ENCODE results near the gene COLEC11. TPM values are rescaled to one million over a fixed set of nuclear protein-coding genes. Genes with fewer than 3 reads are reported as not detected.
"Not testable (repeated sequence)": the region's sequence is repeated elsewhere in the genome, so short reads cannot be mapped to it uniquely, and the experiment has no call there.

COLEC11 gene
- 0.14 TPM for polyA plus RNA-seq (2013, experiment 1 of 2; ENCODE audit: insufficient read length)
- 0.26 TPM for polyA plus RNA-seq (2013, experiment 2 of 2; ENCODE audit: insufficient read length)

DNA sequence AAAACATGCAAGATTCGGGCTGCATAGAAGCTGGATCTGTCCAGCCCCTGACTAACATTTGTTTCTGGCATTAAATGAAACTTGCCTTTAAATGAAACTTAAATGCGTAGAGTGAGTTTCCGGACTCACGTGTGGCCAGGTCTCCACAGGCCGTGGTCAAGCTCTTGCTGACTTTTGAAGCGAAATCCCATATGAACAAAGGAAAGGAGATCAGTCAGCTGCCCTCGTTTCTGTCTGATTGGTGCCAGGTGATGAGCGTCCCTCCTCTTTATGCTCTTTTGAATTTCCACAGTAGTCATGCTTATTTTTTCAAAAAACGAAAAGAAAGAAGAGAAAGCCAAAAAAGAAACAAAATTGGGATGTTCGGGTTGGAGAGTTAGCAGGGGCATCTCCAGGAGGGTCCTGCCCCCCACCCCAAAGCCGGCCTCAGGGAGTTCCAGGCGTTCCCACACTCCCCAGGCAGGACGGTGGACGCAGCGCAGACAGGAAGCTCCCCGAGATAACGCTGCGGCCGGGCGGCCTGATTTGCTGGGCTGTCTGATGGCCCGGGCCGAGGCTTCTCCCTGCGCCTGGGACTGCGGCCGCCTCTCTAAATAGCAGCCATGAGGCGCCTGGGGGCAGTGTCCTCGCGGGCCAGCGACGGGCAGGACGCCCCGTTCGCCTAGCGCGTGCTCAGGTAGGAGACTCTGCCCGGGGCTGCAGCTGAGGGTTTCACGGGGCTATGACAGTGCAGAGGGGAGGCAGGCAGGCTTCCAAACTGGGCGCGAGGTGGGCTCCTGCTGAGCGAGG is at the start of gene COLEC11:
Gene COLEC11, plus strand, starts transcription at position 620 of the 789 bp plus-strand sequence. CDS start 9,229 bp downstream, outside the sequence.
- peak; percentile 22 for DNase-seq

DNA sequence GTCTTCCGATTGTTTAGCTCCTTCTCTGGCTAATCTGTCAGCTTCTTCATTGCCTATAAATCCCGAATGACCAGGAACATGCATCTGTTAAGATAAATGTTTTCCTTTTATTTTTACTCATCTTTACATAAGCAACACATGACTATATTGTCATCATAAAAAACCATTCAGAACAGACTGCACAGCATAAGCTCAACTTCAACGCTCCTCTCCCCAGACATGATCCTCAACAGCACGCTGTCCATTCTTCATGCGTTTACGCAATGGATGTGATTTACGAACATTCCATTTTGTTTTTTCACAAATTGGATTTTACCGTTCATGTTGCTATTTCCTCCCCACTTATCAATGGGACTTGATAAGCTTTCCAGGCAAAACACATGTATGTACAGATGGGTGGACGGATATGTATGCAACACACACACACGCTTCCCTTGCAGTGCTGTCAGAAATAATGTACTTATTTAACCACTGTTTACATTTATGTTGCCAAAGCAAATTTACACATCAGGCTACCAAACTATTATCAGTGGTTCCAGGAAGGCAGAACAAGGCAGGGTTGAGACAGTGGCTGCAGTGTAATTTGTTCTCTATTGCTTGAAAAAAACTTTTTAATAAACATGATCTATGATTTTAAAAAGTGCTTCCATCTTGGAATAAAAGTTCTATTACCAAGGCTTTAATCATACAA is 49.0 kb upstream of the COLEC11 start:
- DNase-seq, result no peak

DNA sequence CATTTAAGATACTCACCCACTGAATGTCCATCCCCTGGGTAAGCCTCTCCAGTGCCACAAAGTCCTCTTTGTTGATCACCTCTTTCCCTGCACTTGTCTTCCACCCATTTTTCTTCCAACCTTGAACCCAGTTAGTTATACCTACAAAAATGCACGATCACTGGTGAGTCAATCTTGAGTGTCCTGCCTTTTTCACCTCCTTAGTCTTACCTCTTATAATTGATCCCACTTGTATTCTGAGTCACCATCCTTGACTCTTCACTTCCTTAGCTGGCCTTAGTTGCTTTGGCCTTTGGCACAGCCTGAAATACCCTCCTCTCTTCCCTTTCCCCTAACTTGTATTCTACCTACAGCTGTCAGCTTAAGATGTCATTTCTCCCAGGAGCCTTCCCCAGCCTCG is 47.0 kb upstream of the COLEC11 start:
- no peak for DNase-seq

DNA sequence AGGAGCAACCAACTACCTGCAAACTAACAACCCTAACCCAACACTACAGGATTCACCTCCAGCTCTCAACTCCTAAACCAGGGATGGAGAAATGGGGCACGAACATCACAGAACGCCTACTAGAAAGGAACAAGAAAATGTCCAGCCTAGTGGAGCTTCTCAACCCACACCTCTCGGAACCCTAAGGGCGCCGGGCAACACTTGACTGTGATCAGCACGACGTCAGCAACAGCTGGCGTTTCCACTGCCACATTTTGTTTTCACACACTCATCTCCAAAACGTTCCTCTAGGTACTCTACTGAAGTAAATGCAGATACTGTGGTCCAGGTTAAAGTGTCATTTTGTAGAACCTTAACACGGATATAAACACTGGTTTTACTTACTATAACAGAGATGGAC is 41.0 kb upstream of the COLEC11 start:
- DNase-seq, result no peak

DNA sequence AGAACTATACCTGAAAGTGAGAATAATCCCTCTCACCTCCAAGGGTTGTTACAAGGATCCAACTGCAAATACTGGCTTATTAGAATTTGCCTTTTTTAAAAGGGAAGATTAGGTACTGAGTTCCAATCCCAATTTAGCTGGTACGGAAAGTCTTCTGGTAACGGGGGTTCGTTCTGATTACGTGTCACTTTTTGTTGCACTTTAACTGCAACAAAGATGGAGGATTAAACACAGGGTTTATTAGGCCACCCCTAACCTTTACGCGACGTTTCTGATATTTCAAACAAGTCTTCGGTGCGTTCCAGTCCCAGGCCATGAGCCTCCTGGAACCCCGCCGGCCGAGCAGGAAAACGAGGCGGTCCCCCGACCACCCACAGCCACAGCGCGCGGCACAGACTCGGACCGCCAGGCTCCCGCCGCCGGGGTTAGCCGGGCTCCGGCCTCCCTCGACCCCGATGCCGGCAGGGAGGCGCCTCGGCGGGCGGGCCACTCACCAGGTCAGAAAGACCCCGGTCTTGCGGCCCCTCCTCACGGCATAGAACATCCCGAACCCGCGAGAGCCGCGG is 37.2 kb upstream of the COLEC11 start:
- no peak for DNase-seq

DNA sequence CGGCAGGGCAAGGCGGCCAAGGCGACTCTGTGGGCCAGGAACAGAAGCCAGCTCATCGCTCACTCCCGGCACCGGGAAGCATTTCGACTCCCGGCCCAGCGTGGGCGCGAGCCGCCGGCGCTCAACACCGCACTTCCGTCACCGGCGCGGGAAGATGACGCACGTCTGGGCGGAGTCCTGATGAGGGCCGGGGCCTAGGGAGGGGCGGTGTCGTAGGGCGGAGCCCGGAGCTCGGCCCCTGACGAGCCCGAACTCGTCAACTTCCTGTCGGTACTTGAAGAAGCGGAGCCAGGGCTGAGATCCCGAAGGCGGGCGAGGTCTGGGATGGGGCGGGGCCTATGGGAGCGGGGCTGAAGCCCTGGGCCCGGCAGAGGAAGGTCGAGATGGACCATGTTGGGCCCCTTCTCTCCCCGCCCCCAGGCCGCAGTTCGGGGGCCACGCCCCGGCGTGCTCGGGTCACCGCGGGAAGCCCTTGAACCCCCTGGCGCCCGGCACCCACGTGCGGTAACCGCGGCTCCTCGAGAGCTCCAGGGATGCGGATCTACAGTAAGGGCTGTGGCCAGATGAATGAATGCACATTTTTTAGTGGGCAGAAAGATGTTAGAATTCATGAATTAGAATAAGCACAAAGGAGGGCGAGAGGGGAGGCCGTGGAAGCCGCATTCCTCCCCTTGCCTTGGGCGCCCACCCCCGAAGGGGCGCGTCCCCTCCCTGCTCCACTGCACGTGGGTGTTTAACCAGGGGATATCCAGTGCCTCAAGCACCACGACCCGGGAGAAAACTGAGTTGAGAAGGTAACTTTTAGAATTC is 36.5 kb upstream of the COLEC11 start, which contains the start of gene RNASEH1:
Gene RNASEH1, minus strand, starts transcription at position 129 of the 810 bp plus-strand sequence. Its CDS starts 73 bp downstream, at position 56.
- DNase-seq, result peak; percentile 99

DNA sequence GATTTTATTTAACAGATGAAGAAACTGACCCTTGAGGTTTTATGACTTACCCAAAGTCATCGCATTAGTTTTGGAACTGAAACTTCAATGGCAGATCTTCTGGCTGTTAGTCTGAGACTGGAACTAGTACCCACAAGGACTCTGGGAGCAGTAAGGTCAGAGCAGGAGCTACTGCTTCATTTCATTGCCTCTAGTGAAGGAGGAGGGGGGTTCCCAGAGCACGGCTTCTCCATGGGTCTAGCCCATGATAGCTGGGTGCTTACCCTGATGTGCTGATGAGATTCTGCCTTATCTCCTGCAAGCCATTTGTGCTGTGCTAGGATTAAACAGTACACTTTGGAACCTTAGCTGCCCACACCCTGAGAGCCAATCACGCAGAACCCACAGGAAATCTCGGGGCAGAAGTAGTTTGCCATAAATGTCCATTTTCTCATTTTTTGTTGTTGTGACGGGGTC is 31.4 kb upstream of the COLEC11 start:
- no peak for DNase-seq

DNA sequence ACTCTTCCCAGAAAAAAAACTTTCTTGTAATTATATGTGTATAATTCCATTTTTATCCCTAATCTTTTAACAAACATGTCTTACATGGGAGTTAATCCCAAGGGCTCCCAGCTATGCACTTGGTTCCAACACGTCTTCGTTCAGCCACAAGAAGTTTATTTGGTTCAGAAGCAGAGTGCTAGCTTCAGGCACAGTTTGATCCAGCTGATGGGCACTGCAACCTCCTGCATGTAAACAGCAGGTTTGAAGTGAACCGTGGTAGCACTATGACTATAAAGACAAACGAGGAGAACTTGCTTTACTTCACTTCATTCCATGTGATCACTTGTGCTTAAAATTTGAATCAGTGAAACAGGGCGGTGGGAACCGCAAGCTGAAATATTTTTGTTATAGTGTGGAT is 29.8 kb upstream of the COLEC11 start:
- no peak for DNase-seq

DNA sequence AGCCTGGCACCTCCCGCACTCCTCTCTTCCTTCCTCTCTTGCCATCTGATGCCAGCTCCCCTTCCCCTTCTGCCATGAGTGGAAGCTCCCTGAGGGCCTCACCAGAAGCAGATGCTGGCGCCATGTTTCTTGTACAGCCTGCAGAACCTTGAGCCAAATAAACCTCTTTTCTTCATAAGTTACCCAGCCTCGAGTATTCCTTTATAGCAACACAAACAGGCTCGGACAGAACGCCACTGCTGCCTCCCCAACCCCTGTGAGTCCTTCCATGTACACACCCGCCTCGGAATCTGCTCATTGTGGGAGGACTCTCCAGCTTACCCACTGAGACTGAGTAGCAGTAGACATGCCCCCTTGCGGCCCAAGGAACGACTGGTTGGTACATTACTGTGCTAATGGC is 28.1 kb upstream of the COLEC11 start:
- no peak for DNase-seq

DNA sequence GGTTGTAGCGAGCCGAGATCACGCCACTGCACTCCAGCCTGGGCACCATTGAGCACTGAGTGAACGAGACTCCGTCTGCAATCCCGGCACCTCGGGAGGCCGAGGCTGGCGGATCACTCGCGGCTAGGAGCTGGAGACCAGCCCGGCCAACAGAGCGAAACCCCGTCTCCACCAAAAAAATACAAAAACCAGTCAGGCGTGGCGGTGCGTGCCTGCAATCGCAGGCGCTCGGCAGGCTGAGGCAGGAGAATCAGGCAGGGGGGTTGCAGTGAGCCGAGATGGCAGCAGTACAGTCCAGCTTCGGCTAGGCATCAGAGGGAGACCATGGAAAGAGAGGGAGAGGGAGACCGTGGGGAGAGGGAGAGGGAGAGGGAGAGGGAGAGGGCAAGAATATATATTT is 25.3 kb upstream of the COLEC11 start:
- DNase-seq, result not testable (repeated sequence)

DNA sequence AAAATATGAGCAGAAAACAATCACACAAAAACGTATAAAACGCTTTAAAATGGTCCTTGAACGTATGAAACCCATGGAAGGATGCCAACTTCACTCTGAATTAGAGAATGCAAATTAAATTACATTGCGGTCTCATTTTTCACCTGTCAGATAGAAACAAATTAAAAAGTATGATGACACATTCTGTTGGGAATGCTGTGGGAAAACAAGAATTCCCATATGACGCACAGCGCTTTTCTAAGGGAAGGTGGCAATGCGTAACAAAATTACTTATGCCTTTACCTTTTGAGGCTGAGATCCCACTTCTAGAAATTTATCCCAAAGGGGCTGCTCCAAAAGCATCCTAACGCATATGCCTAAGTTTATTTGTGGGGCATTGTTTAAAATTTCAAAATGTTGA is 23.6 kb upstream of the COLEC11 start:
- DNase-seq, result no peak

DNA sequence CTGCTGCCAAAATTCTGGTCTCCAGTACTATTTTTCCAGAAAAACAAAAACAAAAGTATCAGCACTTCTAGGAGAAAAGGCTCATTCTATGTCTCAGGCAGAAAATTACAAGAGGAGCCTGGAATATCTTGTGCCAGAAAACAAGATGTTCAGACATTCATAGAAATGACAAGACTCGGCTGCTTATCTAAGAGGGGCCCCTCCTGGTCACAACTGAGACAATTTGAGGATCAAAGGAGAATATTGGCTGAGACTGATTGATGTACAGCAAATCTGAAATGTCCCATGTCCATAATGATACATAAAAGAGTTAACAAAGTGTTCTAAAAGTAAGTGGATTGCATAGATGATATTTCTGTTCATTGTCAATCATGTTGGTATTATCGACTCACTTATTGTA is 22.3 kb upstream of the COLEC11 start:
- DNase-seq, result no peak

DNA sequence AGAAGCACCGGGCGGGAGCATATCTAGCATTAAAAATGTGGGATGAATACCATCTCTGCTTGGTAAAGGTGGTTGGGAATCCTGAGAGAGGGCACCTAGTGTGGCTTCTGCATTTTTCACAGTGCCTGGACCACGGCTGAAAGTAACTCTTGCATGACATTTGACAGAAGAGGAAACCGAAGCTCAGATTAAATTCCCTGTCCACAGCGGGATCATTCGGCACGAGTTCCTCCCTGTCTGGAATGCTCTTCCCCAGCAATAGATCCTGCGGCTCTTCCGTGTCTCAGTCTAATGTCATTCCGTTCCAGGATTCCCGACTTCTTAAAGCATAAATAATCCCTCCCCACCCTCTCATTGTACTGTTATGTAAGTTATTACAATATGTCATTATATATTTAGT is 20.8 kb upstream of the COLEC11 start:
- no peak for DNase-seq

DNA sequence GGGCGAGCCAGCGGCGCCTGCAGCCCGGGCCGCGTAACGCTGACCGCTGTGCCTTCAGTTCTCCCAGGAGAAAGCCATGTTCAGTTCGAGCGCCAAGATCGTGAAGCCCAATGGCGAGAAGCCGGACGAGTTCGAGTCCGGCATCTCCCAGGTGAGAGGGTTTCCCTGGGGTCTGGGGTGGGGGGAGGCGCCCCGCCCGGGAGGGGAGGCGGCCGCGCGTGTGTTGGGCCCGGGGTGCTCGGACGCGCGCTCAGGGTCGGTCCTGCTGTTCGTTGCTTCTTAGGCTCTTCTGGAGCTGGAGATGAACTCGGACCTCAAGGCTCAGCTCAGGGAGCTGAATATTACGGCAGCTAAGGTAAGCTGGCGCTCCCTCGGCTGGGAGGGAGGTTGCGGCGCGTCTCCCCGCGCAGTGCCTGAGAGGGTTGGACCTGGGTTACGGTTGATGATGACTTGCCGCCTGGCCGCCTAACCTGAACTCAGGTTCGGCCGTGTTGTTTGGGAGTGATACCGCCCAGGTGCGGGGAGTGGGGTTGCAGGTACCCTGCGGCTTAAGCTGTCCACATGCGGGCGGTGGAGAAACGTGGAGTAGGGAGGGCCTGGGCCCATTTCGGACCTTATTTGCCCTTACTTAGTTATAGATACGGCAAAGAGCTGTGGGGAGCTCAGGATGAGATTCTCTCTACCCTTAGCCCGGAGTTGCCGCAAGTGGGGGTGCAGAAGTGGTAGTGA is 19.2 kb upstream of the COLEC11 start:
- DNase-seq, result no peak

DNA sequence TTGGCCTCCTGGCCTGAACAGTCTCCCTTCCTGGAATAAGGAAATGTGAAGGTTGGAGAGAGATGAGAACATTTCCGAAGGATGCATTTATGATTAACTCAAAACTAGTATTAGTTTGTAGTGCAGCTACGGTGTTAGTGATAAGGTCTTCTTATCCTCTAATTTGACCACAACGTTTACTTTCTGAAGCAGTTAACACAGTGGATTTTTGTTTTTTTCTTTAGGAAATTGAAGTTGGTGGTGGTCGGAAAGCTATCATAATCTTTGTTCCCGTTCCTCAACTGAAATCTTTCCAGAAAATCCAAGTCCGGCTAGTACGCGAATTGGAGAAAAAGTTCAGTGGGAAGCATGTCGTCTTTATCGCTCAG is 18.7 kb upstream of the COLEC11 start:
- not testable (repeated sequence) for DNase-seq

DNA sequence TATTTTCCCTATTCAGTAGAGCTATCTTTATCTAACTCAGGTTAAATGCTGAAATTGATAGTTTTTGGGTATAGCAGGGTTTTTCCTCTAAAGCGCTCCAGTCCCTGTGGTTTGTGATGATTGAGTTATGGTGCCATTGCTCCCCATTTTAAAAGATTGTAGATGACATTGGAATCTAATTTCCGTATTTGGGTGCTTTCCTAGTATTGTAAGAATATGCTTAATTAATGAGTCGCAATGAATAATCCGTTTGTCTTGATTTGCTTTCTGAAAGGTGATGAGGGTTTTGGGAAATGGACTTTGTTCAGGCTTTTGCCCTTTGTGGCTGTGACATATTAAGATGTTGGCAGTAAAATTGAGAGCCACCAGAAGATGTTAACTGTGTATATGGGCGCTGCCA is 15.9 kb upstream of the COLEC11 start:
- DNase-seq, result no peak

DNA sequence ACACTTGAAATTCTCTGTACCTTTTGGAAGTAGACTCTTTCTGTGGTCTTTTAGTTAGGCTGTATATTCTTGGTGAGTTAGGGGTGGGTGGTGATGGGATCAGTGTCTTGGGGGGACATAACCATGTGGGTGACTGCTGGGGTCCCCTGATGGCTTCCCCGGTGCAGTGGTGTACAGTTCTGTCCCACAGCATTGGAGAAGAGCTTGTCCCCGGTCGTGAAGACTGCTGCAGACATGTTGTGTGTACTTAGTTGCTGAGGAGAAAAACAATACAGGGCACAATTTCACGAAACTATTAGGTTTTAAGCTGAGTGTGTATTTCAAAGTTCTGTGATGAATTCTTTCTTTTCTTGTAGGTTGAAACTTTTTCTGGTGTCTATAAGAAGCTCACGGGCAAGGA is 14.5 kb upstream of the COLEC11 start:
- DNase-seq, result no peak

DNA sequence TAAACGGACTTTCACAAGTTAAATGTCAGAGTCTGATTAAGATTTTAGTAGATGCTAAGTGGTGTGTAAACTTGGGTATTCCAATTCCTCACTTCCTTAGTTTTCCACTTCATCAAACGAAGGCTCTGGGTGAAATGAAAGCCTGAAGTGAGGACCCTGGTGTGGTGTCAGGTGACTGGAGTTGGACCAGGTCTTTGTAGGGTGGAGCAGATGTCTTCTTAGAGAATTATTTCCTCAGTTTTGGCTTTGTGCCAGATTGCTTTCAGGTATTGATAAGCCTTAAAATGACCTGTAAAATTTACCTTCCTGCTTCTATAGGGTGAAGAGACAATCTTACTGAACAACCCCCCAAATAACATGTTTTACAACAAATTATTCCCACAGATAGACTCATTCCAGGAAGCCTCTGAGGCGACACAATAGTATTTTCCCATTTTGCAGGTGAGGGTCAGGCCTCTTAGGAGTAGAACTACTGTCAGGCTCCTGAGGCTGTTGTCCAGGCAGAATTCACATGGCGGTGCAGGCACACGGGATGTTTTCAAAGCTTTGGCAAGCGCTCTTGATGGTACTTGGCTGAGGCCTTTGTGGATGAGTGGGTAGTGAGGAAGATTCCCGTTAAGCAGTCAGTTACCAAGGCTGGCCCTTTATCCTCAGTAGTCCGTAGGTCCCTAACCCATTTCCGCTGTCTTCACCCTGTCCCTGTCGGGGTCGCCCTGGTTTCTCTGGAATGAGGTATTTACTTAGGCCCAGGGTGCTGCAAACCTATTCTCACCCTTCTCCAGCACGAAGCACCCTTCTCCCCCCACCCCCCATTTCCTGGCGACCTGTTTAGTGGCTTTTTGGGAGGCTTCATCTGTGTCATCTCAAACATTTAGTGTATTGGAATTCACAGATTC is 13.3 kb upstream of the COLEC11 start:
- DNase-seq, result no peak

DNA sequence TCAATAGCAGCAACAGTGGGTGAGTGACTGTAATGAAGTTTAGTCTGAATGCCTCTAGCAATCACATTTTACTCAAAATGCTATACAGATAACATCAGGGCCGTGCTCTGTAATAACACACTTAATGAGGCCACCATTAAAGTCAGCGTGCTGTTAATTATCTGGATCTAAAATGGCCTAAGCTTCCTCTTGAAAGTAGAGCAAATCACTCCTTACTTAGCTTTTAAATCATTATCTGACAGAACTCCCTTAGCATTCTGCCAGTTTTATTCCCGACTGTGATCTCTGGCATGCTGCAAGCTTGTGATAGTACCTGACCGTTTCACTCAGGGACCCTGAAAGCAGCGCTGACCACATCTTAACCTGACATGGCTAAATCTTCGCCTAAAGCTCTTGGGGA is 10.8 kb upstream of the COLEC11 start:
- DNase-seq, result no peak

DNA sequence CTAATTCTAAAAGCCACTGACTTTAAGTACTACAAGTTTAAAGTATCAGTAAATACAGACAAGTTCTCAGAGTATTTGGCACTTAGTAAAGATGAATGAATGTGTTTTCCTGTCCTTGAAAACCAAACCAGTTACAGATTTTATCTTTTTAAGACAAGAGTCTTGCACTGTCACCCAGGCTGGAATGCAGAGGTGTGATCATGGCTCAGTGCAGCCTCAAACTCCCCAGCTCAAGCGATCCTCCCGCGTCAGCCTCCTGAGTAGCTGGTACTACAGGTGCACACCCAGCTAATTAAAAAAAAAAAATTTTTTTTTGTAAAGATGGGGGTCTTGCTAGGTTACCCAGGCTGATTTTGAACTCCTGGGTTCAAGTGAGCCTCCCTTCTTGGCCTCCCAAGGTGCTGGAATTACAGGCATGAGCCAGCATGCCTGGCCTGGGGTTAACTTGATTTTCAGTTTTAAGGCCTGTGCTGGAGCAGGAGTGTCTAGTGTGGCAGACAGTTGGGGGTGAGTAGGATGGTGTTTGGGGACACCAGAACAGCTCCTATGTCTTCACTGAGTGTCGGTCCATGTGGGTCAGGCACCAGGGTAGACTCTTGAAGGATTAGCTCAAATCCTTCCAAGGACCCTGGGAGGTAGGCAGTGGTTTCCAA is 10.2 kb upstream of the COLEC11 start:
- DNase-seq, result no peak
